Neural progenitor cell (in vitro differentiated cells): ENCODE measurements around the gene OFD1. TPM values are rescaled to one million over a fixed set of nuclear protein-coding genes. Genes with fewer than 3 reads are reported as not detected.

ENCODE experiments used
- DNase-seq: peaks from one replicate; pipeline ENCODE4 v3.0.0-alpha.2; 2016; ENCODE audit warnings: low spot score
- H2AFZ ChIP-seq: fragments of 200-600 bp; sonication (generic); replicated peaks from 2 replicates; pipeline ENCODE4 v1.6.1; 2016; ENCODE audit warnings: antibody characterized with exemption
- H3F3A ChIP-seq: fragments of 200-600 bp; sonication (generic); 2 replicates; pipeline ENCODE4 v1.6.1; 2016; ENCODE audit warnings: antibody characterized with exemption, low read depth
- H3K27ac ChIP-seq: fragments of 200-600 bp; sonication (generic); 2 replicates; pipeline ENCODE4 v1.5.1; 2016; ENCODE audit warnings: mild to moderate bottlenecking
- H3K27me3 ChIP-seq: fragments of 200-600 bp; sonication (generic); 2 replicates; pipeline ENCODE4 v1.6.1; 2016; ENCODE audit warnings: mild to moderate bottlenecking, moderate library complexity
- H3K36me3 ChIP-seq: fragments of 200-600 bp; sonication (generic); 2 replicates; pipeline ENCODE4 v1.5.1; 2016
- H3K4me1 ChIP-seq: fragments of 200-600 bp; sonication (generic); 2 replicates; pipeline ENCODE4 v1.6.1; 2016; ENCODE audit warnings: mixed run types
- H3K4me2 ChIP-seq: fragments of 200-600 bp; sonication (generic); 2 replicates; pipeline ENCODE4 v1.6.1; 2016
- H3K4me3 ChIP-seq: fragments of 200-600 bp; sonication (generic); 2 replicates; pipeline ENCODE4 v1.5.1; 2016
- H3K79me2 ChIP-seq: fragments of 200-600 bp; sonication (generic); 2 replicates; pipeline ENCODE4 v1.6.1; 2016; ENCODE audit warnings: low read depth
- H3K9ac ChIP-seq: fragments of 200-600 bp; sonication (generic); 2 replicates; pipeline ENCODE4 v1.6.1; 2016
- H3K9me3 ChIP-seq: fragments of 200-600 bp; sonication (generic); 2 replicates; pipeline ENCODE4 v1.5.1; 2016; ENCODE audit warnings: low read depth
- H4K20me1 ChIP-seq: fragments of 200-600 bp; sonication (generic); 2 replicates; pipeline ENCODE4 v1.6.1; 2016; ENCODE audit warnings: low read depth
- H3K27ac Mint-ChIP-seq: 3 replicates; pipeline ENCODE4 v1.8.0; 2021; ENCODE audit warnings: mixed read lengths
- H3K27me3 Mint-ChIP-seq: 2 replicates; pipeline ENCODE4 v1.8.0; 2022; ENCODE audit warnings: low read depth, mild to moderate bottlenecking, inconsistent platforms, moderate library complexity, mixed read lengths; ENCODE audit not compliant: insufficient read depth
- H3K36me3 Mint-ChIP-seq: 3 replicates; pipeline ENCODE4 v1.8.0; 2021; ENCODE audit warnings: mixed read lengths
- H3K4me1 Mint-ChIP-seq: 3 replicates; pipeline ENCODE4 v1.8.0; 2021; ENCODE audit warnings: mixed read lengths
- H3K4me3 Mint-ChIP-seq: 3 replicates; pipeline ENCODE4 v1.8.0; 2021; ENCODE audit warnings: mild to moderate bottlenecking, moderate library complexity, mixed read lengths
- H3K9me3 Mint-ChIP-seq: 3 replicates; pipeline ENCODE4 v1.8.0; 2020; ENCODE audit warnings: mixed read lengths
- CTCF ChIP-seq: fragments of 200-600 bp; sonication (generic); IDR thresholded peaks from 2 replicates; pipeline ENCODE4 v1.5.1; 2017; ENCODE audit warnings: antibody characterized with exemption, mild to moderate bottlenecking
- EZH2 ChIP-seq: fragments of 200-600 bp; sonication (generic); IDR thresholded peaks from 2 replicates; pipeline ENCODE4 v1.6.1; 2017; ENCODE audit warnings: antibody characterized with exemption, mild to moderate bottlenecking, moderate library complexity
- EZH2phosphoT487 ChIP-seq: fragments of 200-600 bp; sonication (generic); IDR thresholded peaks from 2 replicates; pipeline ENCODE4 v1.6.1; 2017; ENCODE audit warnings: antibody characterized with exemption
- total RNA-seq: library from RNA; depleted of rRNA; stranded (reverse); fragments of >200 nt; gene quantifications from 2 replicates; pipeline ENCODE4 v1.2.3, GENCODE V29; 2015; ENCODE audit warnings: low replicate concordance

Gene OFD1
- total RNA-seq, 1 donor from 2014 or later: 36.0 TPM

GRCh38 chrX:13759152-13759718 is 24.7 kb downstream of the OFD1 start:
- no peaks in the 10 kb centered on the region for H3K27me3 ChIP-seq
- H3K36me3 Mint-ChIP-seq: peaks cover 4% of the 10 kb centered on the region
- no peak overlapping the region for H3K4me2 ChIP-seq
- H3K9me3 Mint-ChIP-seq: no peaks in the 10 kb centered on the region
- no peaks in the 10 kb centered on the region for H3K36me3 ChIP-seq
- peaks cover 6% of the 10 kb centered on the region for H3F3A ChIP-seq
- H3K4me3 ChIP-seq: no peak overlapping the region
- H3K27me3 Mint-ChIP-seq: no peaks in the 10 kb centered on the region
- H3K9me3 ChIP-seq: no peaks in the 10 kb centered on the region
- no peak for DNase-seq
- no peak overlapping the region for H2AFZ ChIP-seq
- no peak overlapping the region for H3K9ac ChIP-seq
- no peak overlapping the region for H3K27ac ChIP-seq
- TF ChIP-seq CTCF: no peak
- no peak for TF ChIP-seq EZH2
- TF ChIP-seq EZH2phosphoT487: no peak
- no peaks in the 10 kb centered on the region for H4K20me1 ChIP-seq
- peaks cover 13% of the 10 kb centered on the region for H3K4me1 Mint-ChIP-seq
- H3K79me2 ChIP-seq: no peaks in the 10 kb centered on the region
- H3K4me1 ChIP-seq: peaks cover 23% of the 10 kb centered on the region
- no peak overlapping the region for H3K27ac Mint-ChIP-seq
- no peak overlapping the region for H3K4me3 Mint-ChIP-seq

- Mint-ChIP-seq H3K27ac (no peak overlapping the region), H3K9me3 (no peaks in the 10 kb centered on the region), H3K27me3 (peaks cover 2% of the 10 kb centered on the region), H3K4me3 (no peak overlapping the region), H3K36me3 (peaks cover 4% of the 10 kb centered on the region), H3K4me1 (peaks cover 20% of the 10 kb centered on the region)
- no peak for DNase-seq
- TF ChIP-seq EZH2 (no peak), CTCF (no peak), EZH2phosphoT487 (no peak)
- Histone ChIP-seq H2AFZ (no peak overlapping the region), H3K9ac (no peak overlapping the region), H3K9me3 (no peaks in the 10 kb centered on the region), H3K4me3 (no peak overlapping the region), H4K20me1 (no peaks in the 10 kb centered on the region), H3K27me3 (no peaks in the 10 kb centered on the region), H3K4me2 (no peak overlapping the region), H3K36me3 (no peaks in the 10 kb centered on the region), H3K4me1 (peaks cover 28% of the 10 kb centered on the region), H3K79me2 (no peaks in the 10 kb centered on the region), H3F3A (peaks cover 12% of the 10 kb centered on the region), H3K27ac (no peak overlapping the region)
These were observed 25.9 kb downstream of the OFD1 start for GRCh38 chrX:13760426-13760825.

- no peak overlapping the region for H2AFZ ChIP-seq
These were observed 27.3 kb downstream of the OFD1 start for GRCh38 chrX:13761606-13762414.

More at GRCh38 chrX:13761606-13762414, 27.3 kb downstream of the OFD1 start:
- no peak overlapping the region for H3K27ac Mint-ChIP-seq
- no peaks in the 10 kb centered on the region for H3K79me2 ChIP-seq
- H3K27me3 ChIP-seq: no peaks in the 10 kb centered on the region
- peaks cover 22% of the 10 kb centered on the region for H3K4me1 Mint-ChIP-seq
- no peaks in the 10 kb centered on the region for H3K9me3 Mint-ChIP-seq
- TF ChIP-seq CTCF (no peak), EZH2 (no peak), EZH2phosphoT487 (no peak)
- no peak overlapping the region for H3K9ac ChIP-seq
- peak; percentile 30 for DNase-seq
- H3K4me3 Mint-ChIP-seq: no peak overlapping the region
- peaks cover 9% of the 10 kb centered on the region for H3K36me3 Mint-ChIP-seq
- H4K20me1 ChIP-seq: no peaks in the 10 kb centered on the region
- H3K4me2 ChIP-seq: no peak overlapping the region
- H3K4me3 ChIP-seq: no peak overlapping the region
- no peaks in the 10 kb centered on the region for H3K9me3 ChIP-seq
- peaks cover 2% of the 10 kb centered on the region for H3K27me3 Mint-ChIP-seq
- peaks cover 12% of the 10 kb centered on the region for H3F3A ChIP-seq
- no peak overlapping the region for H3K27ac ChIP-seq
- peaks cover 28% of the 10 kb centered on the region for H3K4me1 ChIP-seq
- H3K36me3 ChIP-seq: no peaks in the 10 kb centered on the region
